ENCODE measurements around the gene CDK2.

DNA sequence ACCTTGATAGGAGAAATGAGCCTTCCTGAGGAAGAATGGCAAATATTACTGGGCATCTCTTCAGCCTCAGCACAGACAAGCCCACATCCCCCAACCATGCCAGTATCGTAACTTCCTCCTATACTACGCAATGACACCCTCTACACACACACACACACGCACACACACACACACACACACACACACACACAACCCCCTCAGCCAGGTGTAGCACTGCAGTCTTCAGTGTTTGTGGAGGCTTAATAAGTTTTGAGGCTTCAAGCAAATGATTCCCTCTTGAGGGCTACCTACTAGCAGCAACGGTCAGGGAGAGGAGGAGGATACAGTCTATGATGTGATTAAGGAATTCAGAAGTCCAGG lies 34.1 kb upstream of the CDK2 start:
- TF ChIP-seq EZH2 (IDR thresholded peaks at IDR 0.05; ENCODE audit: borderline replicate concordance, insufficient read depth, low read length, poor library complexity, severe bottlenecking): no peak
- no peak for TF ChIP-seq CTCF (IDR thresholded peaks at IDR 0.05; ENCODE audit: poor library complexity, severe bottlenecking)
- no peak for TF ChIP-seq POLR2AphosphoS5 (IDR thresholded peaks at IDR 0.05)
- no peak for TF ChIP-seq MXI1 (conservative IDR thresholded peaks at IDR 0.05; ENCODE audit: poor library complexity, severe bottlenecking)
- no peak for TF ChIP-seq EP300 (conservative IDR thresholded peaks at IDR 0.05; ENCODE audit: poor library complexity, severe bottlenecking)
- TF ChIP-seq SMC3 (conservative IDR thresholded peaks at IDR 0.05; ENCODE audit: poor library complexity): no peak

Measured in neural cell (in vitro differentiated cells).